NK-92 (cell line): ENCODE results near the gene PAX8.

Experiments
- DNase-seq: peaks from one replicate; lab custom pipeline; 2025; ENCODE audit not compliant: unreplicated experiment; lab: John Stamatoyannopoulos, UW

PAX8 gene

GRCh38 chr2:113224647-113225236 is 54.0 kb downstream of the PAX8 start:
- no peak for DNase-seq

- DNase-seq: no peak
These were observed 54.9 kb downstream of the PAX8 start for GRCh38 chr2:113223813-113224212.

GRCh38 chr2:113221846-113222245 is 56.9 kb downstream of the PAX8 start:
- no peak for DNase-seq

GRCh38 chr2:113220970-113221708 is 57.6 kb downstream of the PAX8 start:
- DNase-seq: no peak

- no peak for DNase-seq
These were observed 58.7 kb downstream of the PAX8 start for GRCh38 chr2:113219889-113220641.

GRCh38 chr2:113219525-113219888 is 59.2 kb downstream of the PAX8 start:
- no peak for DNase-seq

GRCh38 chr2:113219092-113219441 is 59.7 kb downstream of the PAX8 start:
- no peak for DNase-seq

- no peak for DNase-seq
These were observed 60.2 kb downstream of the PAX8 start for GRCh38 chr2:113218283-113219091.

GRCh38 chr2:113217455-113218282 is 61.1 kb downstream of the PAX8 start:
- no peak for DNase-seq

GRCh38 chr2:113216891-113217454 is 61.7 kb downstream of the PAX8 start:
- DNase-seq: no peak

GRCh38 chr2:113216321-113216720 is 62.4 kb downstream of the PAX8 start:
- DNase-seq: no peak

- no peak for DNase-seq
These were observed 63.7 kb downstream of the PAX8 start for GRCh38 chr2:113215056-113215455.

- no peak for DNase-seq
These were observed 64.6 kb downstream of the PAX8 start for GRCh38 chr2:113214141-113214540.

- no peak for DNase-seq
These were observed 65.4 kb downstream of the PAX8 start for GRCh38 chr2:113213061-113213930.

- no peak for DNase-seq
These were observed 66.3 kb downstream of the PAX8 start for GRCh38 chr2:113212245-113213060.

GRCh38 chr2:113211226-113212105 is 67.3 kb downstream of the PAX8 start:
- no peak for DNase-seq

- no peak for DNase-seq
These were observed 69.0 kb downstream of the PAX8 start for GRCh38 chr2:113209646-113210171.
